AG08396 (cell line): ENCODE data around the gene NCBP2L.
"Not testable (repeated sequence)": the region's sequence is repeated elsewhere in the genome, so short reads cannot be mapped to it uniquely, and the experiment has no call there.

ENCODE experiments used
- DNase-seq: peaks from one replicate; pipeline ENCODE4 v3.0.0; 2012; ENCODE audit warnings: low spot score, mixed read lengths

The NCBP2L gene

DNA sequence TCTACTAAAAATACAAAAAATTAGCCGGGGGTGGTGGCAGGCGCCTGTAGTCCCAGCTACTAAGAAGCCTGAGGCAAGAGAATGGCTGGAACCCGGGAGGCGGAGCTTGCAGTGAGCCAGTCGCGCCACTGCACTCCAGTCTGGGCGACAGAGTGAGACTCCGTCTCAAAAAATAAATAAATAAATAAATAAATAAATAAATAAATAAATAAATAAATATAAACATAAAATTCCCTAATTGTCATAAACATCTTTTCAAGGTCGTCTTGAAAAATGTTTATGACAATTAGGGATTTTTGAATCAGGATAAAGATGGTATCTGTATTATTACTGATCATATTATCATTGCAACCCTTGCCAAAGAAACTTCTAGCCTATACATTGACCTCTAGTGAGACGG, 32.5 kb downstream of the NCBP2L start:
- not testable (repeated sequence) for DNase-seq

DNA sequence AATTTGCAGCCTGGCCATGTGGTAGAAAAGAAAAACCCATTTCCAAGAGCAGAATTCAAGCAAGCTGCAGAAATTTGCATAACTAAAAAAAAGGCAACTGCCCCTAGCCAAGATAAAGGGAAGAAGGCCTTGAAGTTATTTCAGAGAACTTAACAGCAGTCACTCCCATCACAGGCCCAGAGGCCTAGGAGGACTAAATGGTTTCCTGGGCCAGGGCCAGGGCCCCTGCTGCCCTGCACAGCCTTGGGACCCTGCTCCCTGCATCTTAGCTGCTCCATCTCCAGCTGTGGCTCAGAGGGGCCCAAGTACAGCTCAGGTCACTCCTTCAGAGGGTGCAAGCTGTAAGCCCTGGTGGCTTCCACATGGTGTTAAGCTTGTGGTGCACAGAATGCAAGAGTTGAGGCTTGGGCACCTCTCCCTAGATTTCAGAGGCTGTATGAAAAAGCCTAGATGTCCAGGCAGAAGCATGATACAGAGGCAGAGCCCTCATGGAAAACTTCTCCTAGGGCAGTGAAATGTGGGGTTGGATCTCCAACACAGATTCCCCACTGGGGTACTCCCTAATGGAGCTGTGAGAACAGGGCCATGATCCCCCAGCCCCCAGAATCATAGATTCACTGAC, 41.5 kb downstream of the NCBP2L start:
- no peak for DNase-seq

DNA sequence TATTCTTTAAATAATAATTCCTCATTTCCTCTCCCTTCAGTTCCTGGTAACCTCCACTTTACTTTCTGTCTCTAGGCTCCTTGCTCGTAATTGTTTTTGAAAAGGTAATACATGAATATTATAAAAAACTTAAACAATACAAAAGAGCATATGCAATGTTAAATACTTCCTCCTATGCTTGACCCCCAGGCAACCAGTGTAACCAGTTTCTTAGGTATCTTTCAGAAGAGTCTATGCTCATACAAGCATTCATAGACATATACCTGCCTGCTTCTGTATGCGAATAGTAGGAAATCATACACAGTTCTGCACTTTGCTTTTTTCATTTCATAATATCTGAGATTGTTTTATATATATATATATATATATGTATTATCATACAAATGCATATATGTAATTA, 45.5 kb downstream of the NCBP2L start:
- DNase-seq: no peak

DNA sequence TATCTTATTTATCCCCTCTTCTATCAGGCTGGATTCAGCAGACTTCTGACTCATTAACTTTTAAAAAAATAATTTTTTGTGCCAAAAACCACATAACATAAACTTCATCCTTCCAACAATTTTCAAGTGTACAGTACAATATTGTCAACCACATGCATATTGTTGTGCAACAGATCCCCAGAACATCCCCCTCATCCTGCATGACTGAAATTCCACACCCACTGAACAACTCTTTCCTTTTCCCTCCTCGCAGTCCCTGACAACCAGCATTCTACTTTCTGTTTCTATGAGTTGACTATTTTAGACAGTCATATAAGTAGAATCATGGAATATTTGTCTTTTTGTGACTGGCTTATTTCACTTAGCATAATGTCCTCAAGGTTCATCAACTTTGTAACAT, 45.9 kb downstream of the NCBP2L start:
- peak; percentile 49 for DNase-seq

DNA sequence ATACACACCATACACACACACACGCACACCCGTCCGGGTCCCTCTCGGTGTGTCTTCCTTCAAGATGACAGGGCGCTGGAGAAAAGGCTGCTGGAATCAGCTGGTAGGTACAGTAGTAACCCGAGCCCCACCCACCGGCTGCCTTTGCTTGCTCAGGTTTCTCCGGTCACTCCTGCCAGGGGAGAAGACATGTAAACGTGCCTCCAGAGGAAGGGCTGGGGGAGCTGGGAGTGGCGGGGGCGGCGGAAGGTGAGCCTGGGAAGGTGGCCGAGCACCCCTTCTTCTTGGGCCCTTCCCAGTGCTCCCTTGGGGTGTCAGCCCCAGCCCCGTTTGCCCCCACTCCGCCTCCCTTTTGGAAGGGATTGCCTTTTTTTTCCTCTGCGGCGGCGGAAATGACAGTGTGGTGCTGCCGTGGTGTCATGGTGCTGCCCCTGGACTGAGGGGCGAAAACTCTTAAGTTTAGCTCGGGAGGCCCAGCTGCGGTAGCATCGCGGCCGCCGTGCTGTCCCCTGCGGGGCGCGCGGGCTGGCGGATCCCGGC, 48.2 kb downstream of the NCBP2L start, which contains the start of gene MID2:
Gene MID2 (plus strand): TSS at position 169 of the 540 bp plus-strand sequence. CDS start 561 bp downstream, outside the sequence.
- peak; percentile 27 for DNase-seq

DNA sequence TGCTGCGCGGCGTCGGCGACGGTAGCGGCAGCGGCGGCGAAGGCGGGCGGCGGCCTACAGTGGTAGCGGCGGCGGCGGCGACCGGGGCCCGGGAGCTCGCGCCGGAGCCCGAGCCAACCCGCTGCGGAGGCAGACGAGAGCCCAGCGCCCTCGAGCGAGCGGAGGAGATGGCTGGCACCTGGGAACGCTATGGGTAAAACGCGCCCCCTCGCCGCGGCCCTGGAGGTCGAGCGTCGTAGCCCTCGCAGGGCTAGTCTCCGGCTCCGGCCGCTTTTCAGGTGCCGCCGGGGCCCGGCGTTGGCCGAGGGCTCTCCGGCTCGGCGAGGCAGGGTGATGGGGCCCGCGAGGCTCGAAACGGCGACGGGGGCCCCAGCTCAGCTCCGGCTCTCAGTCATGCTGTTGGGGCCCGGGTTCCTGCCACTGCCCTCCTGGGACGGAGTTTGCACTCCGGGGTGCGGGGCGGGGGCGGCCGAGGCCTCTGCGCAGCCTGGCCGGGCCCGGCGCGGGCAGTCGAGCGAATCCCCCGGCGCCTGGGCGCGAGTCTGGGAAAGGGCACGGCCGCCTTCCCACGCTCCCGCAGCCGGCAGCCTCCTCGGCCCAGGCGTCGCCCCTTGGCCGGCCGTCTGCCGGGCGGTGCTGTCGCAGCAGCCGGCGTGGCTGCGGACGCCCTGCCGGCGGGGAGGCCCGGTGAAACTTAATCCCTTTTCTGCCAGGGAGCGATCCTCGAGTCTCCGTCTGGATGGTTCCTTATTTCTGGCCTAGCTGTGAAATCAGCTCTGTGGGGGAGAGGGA, 48.9 kb downstream of the NCBP2L start:
- peak; percentile 41 for DNase-seq

DNA sequence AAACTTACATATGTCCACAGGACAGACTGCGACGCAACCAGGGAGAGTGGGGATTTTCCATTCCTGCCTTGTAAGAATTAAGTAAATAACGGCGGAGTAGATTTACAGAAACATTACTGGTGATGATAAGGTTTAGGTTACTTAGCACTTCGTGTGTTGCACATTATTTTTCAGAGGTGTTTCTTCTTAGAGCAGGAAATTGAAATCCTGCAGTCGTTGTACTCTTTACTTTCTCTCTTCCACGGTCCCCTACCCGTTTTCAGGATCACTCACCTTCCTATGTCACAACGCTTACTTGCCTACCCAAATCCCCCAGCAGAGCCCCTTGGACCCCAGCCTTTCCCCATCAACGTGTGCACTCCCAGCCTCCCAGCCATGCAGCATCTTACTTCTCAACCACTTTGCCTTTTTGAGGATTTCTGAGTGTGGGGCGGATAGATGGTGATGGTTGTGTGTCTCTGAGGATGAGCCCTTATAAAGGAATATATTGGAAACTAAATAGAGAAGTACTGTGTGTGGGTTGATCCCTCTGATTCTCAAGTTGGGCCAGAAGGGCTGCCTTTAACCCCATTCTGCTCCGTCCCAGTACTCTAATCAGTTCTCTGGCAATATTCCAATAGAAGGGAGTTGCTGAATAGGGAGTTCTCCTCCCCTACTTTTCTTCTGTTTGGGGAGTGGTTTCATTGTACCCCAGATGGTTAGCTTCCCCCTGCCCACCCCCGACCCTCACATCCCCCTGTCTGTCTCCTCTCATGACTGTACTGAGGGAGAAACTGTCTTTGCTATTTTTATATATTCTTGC, 49.7 kb downstream of the NCBP2L start:
- no peak for DNase-seq

DNA sequence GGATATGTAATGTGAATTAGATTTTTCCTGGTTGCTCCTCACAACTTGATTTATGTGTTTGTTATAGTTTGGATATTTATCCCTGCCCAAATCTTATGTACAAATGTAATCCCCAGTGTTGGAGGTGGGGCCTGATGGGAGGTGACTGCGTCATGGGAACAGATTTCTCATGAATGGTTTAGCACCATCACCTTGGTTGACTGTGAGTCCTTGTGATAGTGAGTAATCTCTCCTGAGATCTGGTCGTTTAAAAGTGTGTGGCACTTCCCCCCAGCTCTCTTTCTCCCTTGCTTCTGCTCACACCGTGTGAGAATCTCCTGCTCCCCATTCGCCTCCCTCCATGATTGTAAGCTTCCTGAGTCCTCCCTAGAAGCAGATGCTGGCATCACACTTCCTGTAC, 50.3 kb downstream of the NCBP2L start:
- no peak for DNase-seq

DNA sequence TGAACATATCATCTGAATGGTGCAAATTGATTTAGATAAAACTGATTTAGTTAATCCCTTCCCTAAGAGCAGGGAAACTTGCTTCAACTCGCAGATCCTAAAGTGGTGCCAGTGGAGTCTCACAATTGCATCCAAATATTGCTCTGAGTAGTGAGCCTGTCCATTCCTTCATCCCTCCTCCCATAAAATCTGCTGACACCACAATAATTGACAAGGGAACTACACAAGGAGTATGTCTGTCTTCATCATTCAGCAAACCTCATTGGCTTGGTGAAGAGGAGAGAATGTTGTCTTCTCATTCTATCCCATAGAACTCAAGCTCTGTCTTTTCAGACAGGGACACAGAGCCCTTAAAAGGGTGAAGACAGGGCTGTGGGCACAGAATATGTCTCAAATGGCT, 52.3 kb downstream of the NCBP2L start:
- DNase-seq: no peak

DNA sequence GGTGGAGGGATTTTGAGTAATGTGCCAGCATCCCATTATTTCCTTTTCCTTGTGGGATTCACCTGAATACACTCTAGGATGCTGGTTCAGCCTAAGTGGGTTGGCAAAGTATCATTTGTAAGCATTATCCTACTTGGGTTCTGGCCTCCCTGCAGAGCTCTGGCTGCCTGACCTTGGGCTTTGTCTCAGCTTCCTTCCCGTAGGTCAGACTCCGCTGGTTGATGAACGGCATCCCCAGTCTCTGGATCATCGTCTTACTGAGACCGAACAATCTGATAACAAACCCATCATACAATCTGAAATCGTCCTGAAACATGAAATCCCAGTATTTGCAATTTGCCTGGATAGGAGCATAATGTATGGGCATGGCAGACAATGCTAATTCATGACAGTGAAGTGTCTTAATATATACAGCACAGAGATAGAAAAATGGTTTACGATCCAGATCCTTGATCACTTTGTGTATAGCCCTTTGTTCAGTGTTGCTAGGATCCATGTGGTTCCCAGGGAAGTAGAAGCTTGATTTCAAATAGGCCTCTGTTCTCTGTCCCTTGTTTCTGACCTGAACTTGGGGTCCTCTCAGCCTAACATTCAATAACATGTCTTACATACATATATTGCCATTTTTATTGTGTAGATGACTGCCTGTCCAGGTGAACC, 53.7 kb downstream of the NCBP2L start:
- no peak for DNase-seq

DNA sequence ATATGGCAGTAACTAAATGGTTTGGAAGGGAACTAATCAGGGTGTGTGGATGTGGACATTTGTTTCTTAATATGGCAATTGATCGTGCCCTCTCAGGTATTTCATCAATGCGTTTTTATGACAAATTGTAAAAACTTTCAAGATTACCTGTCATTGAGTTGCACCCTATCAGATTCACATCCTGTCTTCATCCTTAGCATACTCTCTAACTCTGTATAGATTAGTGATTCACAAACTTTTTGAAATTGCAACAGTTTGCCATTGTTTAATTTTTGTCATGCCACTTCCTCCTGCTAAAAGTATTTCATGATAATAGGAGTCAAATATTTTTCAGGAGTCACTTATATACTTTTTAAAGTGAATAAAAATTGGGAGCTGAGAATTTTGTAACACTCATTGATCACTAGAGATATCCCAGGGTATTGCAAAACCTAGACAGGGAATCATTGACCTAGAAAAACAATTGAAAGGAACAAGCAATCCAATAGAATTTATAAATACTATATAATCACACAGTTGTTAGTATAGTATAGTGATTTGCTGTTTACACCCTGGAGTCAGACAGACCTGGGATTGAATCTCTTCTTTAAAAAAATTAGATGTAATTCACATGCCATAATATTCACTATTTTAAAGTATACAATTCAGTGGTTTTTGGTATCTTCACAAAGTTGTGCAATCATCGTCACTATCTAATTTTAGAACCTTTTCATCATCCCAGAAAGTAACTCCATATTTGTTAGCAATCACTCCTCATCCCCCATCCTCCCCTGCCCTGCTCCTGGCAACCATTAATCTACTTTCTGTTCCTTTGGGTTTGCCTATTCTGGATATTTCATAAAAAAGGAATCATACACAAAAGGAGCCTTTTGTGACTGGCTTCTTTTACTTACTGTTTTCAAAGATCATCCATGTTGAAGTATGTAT, 57.0 kb downstream of the NCBP2L start:
- no peak for DNase-seq

DNA sequence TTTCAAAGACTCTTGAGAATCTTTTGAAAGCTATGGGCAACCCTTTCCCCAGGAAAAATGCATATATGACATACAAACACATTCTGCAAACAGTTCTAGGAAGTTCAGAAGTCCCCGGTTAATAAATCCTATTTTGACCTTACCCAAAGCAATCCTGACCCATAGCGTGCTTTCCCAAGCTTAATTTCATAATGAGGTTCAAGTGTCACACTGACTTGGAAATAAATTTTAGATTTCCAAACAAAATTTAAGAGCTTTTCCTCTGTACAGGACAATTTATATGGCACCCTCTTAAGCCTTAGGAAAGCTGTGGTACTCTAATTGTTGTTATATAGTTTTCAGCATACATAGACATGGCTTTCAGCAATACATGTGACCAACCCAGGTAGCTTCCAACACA, 59.4 kb downstream of the NCBP2L start:
- DNase-seq: no peak

DNA sequence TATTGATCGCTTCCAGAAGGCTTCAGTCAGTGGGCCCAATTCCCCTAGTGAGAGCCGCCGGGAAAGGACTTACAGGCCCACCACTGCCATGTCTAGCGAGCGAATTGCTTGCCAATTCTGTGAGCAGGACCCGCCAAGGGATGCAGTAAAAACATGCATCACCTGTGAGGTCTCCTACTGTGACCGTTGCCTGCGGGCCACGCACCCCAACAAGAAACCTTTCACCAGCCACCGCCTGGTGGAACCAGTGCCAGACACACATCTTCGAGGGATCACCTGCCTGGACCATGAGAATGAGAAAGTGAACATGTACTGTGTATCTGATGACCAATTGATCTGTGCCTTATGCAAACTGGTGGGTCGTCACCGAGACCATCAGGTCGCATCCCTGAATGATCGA, 63.4 kb downstream of the NCBP2L start:
- no peak for DNase-seq

DNA sequence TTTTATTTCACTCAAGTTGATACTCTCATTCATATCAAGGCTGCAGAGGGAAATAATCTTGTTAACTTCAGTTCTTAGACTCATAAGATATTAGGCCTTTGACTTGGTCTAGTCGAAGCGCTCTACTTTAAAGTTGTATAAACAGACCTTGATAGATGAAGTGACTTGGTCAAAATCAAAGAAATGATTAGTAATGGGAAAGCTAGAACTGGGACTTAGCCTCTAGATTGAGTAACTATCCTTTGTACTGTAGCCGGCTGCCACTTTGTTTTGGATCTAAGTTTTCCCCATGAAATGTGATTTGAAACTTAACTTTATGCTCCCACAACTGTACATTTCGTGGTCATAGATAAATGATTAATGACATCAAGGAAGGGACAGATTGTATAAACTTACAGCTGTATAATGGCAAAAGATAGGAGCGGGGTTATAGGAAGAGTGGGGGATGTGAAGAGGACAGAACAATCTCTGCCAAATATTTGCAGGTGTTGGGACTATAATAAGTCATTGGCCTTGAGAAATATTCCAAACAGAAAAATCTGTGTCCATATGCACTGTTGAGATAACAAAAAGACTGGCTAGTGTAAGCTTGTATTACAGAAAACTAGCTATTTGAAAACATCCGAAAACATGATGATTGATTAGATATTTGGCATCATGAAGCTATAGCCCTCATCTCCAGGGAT, 65.3 kb downstream of the NCBP2L start:
- DNase-seq: no peak
